Pons (tissue), 1 donor: Measurements from ENCODE around the gene GOLGA6C.
"Not testable (repeated sequence)": the region's sequence is repeated elsewhere in the genome, so short reads cannot be mapped to it uniquely, and the experiment has no call there.

Experiments used
- DNase-seq: peaks from one replicate; pipeline ENCODE4 v3.0.0-alpha.2; 2016; ENCODE audit warnings: low spot score

Gene GOLGA6C

DNA sequence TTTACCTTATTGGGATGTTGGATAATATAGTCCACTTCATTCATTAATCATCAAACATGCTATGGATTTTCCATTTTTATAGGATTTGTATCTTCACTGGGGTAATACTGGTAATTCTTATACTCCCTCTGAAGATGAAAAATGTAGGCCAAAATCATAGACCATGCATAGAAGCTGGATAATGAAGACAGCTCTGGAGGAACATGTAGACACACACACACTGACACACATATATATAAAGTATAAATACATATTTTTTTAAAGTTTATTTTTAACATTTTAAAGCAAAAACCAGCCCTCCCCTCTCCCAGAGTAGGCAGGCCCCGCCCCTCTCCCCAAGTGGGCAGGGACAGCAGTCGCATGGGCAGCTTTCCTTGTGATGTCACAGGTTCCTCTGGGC lies at the start of gene GOLGA6C:
Gene GOLGA6C (plus strand): TSS at position 301 of the 400 bp plus-strand sequence. CDS start 265 bp downstream, outside the sequence.
- not testable (repeated sequence) for DNase-seq

DNA sequence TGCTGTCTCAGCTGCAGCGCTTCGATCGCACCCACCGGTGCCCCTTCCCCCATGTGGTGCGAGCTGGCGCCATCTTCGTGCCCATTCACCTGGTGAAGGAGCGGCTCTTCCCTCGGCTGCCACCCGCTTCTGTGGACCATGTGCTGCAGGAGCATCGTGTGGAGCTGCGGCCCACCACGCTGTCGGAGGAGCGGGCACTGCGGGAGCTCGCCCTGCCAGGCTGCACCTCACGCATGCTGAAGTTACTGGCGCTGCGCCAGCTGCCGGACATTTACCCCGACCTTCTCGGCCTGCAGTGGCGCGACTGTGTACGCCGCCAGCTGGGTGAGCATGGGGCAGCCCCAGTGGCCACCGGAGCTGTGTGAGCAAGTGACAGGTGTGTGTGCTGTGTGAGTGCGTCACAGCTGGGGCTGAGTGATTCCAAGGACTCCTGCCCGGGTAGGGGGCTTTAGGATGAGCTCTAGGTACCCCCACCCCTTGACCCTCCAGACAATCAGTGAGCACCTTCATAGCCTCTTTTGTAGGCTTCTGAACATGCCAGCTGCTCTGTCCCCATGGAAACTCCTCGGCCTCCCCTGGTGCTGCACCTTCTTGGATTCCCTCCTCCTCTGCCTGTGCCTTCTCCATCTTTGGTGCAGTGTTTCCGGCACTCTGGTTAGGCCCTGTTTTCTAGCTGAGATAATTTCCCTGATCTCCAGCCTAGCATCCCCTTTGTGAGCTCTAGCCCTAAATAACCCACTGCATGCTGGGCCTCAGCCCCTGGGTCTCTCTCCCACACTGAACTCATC lies 49.4 kb upstream of the GOLGA6C start:
- no peak for DNase-seq

GRCh38 chr15:75209289-75209676 lies 48.9 kb upstream of the GOLGA6C start:
- no peak for DNase-seq

- DNase-seq = no peak
Measured at GRCh38 chr15:75210811-75211230, 47.3 kb upstream of the GOLGA6C start.

- no peak for DNase-seq
Measured at GRCh38 chr15:75211436-75212199, 46.5 kb upstream of the GOLGA6C start.

DNA sequence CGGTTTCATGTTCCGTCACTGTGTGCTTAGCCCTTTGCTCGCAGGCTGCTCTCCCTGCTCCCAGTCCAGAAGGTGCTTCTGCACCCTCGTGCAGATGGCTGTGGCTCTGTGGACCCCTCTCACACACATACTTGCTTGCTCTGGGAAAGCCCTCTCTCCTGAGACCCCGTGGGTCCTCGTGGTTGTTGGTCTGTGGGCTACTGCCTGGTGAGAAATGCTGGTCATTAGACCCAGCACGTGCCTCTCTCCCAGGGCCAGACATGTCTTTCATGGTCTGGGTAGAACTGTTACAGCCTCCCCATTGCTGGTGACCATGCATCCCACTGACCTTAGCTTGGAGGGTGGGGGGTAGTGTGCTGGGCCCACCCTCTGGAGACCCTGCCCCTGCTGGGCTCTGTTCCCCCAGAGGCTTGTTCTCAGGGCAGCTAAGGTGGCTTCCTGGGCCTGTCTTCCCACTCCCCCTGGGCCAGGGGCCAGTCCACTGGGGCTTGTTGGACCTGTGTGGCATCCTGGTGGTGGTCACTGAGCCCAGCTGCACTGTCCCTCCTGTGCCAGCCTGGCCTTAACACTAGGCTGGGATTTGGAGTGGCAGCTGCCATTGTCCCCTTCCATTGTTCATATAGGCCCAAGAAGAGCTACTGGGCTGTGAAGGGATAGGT lies 45.8 kb upstream of the GOLGA6C start:
- no peak for DNase-seq

GRCh38 chr15:75213212-75213767 lies 44.8 kb upstream of the GOLGA6C start:
- no peak for DNase-seq

DNA sequence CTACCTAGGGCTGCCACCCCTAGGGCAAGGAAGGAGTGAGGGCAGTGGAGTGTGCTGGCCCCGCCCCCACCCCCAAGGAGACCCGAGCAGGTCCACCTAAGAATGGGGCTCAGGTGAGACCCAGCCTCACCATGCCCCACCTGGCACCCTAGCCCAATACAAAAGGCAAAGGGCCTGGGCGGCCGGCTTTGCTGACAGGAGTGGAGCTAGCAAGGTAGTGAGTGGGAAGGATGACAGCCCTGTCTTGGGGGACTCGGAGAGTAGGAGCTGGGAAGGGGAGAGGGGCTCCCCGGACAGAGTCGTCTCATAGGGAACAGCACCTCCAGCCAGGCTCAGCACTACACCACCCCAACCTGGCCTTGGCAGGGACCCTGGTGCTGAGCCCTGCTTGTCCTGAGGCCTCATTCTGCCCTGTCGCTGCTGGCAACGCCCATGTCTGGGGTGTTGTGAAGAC lies 44.3 kb upstream of the GOLGA6C start:
- DNase-seq = no peak

GRCh38 chr15:75214293-75215096 lies 43.6 kb upstream of the GOLGA6C start:
- no peak for DNase-seq

DNA sequence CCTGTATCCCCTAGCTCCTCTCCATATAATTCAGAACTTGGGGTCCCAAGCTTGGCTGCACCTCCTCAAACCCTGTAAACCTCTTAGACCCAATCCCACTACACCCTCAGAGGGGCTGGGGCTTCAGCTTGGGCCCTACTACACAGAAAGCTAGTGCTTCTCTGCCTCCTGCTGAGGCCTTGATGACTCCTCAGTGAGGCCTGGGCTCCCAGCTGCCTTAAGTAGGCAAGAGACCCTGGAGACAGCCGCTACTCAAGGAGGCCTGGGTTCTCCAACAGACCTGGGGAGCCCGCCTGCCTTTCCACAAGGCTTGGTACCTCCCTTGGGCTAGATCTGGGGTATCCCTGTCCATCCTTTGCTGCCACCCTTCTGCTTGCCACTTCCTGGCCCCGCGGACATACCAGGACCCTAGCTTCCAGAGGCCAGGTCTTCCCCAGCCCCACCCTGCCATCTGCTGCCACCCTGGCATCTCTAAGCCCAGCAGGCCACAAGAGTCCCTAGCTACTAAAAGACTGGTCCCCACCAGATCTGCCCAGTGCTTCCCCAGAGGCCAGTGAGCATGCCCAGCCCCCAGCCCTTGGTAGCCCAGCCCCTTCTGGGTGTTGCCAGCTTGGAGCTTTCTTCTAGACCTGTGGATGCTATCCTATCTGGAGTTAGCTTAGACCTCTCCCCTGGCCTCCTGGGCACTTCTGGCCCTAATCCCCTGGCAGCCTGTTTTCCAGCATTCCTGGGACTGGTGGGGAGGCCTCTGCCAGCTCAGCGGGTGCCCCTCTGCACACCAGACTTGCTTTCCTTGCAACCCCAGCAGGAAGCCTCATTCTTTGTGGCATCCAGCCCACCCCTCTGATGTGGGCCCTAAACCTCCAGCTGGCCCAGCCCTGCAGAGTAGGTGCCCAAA lies 42.8 kb upstream of the GOLGA6C start:
- no peak for DNase-seq

DNA sequence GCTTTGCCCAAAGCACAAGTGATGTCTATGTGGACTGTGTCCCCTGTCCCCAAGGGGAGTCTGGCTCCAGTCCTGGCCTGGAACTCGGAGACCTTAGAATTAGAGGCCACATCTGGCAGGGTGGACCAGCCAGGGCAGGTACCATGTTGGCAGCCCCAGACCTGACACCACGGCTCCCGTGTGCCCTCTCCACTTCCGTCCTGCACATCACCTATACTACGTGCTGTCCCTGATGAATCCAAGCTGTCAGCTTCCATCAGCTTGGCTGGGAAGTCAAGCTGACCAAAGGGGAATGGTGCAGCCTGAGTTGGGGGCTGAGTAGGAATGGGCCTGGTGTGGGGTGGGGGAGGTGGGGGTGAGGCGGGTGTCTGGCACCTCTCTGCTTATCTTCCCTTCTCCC lies 41.1 kb upstream of the GOLGA6C start:
- no peak for DNase-seq

- DNase-seq = not testable (repeated sequence)
Measured at GRCh38 chr15:75217574-75217973, 40.6 kb upstream of the GOLGA6C start.

DNA sequence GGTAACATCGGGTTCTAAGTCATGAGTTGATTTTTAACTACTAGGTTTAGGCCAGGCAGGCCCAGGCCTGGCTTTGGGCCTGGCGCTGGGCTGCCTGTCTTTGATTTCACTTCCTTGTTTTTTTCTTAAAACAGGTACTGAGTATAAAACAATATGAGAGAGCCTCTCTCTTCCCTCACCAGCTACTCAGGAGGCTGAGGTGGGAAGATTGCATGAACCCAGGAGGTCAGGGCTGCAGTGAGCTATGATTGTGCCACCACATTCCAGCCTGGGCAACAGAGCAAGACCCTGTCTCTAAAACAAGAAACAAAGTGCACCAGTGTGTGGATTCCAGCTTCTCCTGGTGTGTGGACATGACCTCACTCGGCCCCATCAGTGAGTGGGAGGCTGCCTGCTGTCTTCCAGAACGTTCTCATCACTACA lies 38.6 kb upstream of the GOLGA6C start:
- DNase-seq = not testable (repeated sequence)

- DNase-seq = no peak
Measured at GRCh38 chr15:75223688-75224087, 34.4 kb upstream of the GOLGA6C start.

DNA sequence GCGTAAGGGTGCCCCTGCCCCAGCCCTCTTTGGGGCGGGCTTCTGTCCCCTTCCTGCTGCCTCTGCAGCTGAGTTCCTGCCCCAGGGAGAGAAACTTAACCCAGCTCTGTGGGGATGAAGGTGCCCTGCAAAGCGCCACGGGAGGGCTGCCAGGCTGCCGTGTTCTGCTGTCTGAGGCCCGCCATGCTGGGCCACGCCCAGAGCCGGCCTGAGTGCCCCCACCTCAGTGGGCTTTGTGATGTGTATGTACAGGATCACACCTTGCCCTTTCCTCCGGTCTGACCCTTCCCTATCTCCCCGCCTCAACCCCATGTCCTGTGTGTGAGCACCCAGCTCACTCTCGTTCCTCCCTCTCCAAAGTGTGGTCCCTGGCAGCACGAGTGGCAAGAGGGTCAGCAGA lies 33.9 kb upstream of the GOLGA6C start:
- DNase-seq = no peak

- DNase-seq = not testable (repeated sequence)
Measured at GRCh38 chr15:75225102-75225836, 32.9 kb upstream of the GOLGA6C start.

GRCh38 chr15:75225951-75226732 lies 32.0 kb upstream of the GOLGA6C start:
- no peak for DNase-seq

GRCh38 chr15:75227112-75227511 lies 31.0 kb upstream of the GOLGA6C start:
- not testable (repeated sequence) for DNase-seq
